ENCODE data around the gene PPFIBP1.

PPFIBP1 gene

GRCh38 chr12:27523642-27524493 lies at the start of gene PPFIBP1:
PPFIBP1 (plus strand) TSS chr12:27524206; CDS start chr12:27633397, 109,191 bp downstream.
- DNase-seq, result peak; percentile 97

GRCh38 chr12:27474344-27474743 lies 49.7 kb upstream of the PPFIBP1 start:
- no peak for DNase-seq

- DNase-seq, result no peak
Measured at GRCh38 chr12:27477049-27477448, 47.0 kb upstream of the PPFIBP1 start.

GRCh38 chr12:27478949-27479348 lies 45.1 kb upstream of the PPFIBP1 start:
- no peak for DNase-seq

GRCh38 chr12:27480016-27480415 lies 44.0 kb upstream of the PPFIBP1 start:
- DNase-seq, result no peak

GRCh38 chr12:27486961-27487360 lies 37.0 kb upstream of the PPFIBP1 start:
- no peak for DNase-seq

GRCh38 chr12:27488479-27488878 lies 35.5 kb upstream of the PPFIBP1 start:
- no peak for DNase-seq

- no peak for DNase-seq
Measured at GRCh38 chr12:27491226-27491625, 32.8 kb upstream of the PPFIBP1 start.

GRCh38 chr12:27493260-27493940 lies 30.6 kb upstream of the PPFIBP1 start:
- DNase-seq, result no peak

- DNase-seq, result no peak
Measured at GRCh38 chr12:27497446-27497845, 26.6 kb upstream of the PPFIBP1 start.

GRCh38 chr12:27498149-27498548 lies 25.9 kb upstream of the PPFIBP1 start:
- DNase-seq, result no peak

GRCh38 chr12:27498761-27499160 lies 25.2 kb upstream of the PPFIBP1 start:
- DNase-seq, result no peak

GRCh38 chr12:27499377-27499776 lies 24.6 kb upstream of the PPFIBP1 start:
- no peak for DNase-seq

GRCh38 chr12:27500546-27500945 lies 23.5 kb upstream of the PPFIBP1 start:
- no peak for DNase-seq

- DNase-seq, result no peak
Measured at GRCh38 chr12:27502021-27502435, 22.0 kb upstream of the PPFIBP1 start.

- no peak for DNase-seq
Measured at GRCh38 chr12:27504507-27504906, 19.5 kb upstream of the PPFIBP1 start.

GRCh38 chr12:27505109-27505508 lies 18.9 kb upstream of the PPFIBP1 start:
- DNase-seq, result no peak

- DNase-seq, result peak; percentile 21
Measured at GRCh38 chr12:27505761-27506160, 18.2 kb upstream of the PPFIBP1 start.

GRCh38 chr12:27506645-27507189 lies 17.3 kb upstream of the PPFIBP1 start:
- no peak for DNase-seq

- DNase-seq, result no peak
Measured at GRCh38 chr12:27508736-27509431, 15.1 kb upstream of the PPFIBP1 start.

- no peak for DNase-seq
Measured at GRCh38 chr12:27511031-27511722, 12.8 kb upstream of the PPFIBP1 start.

- DNase-seq, result no peak
Measured at GRCh38 chr12:27511723-27512045, 12.3 kb upstream of the PPFIBP1 start.

Measured in NCI-H1092 treated with DMSO at 0.1 percent for 48 hours (cell line).